Suprapubic skin (tissue), 4 donors: ENCODE data around the gene KCTD1.

ENCODE experiments used
- EP300 ChIP-seq: sonication (generic); formaldehyde crosslinking; IDR thresholded peaks from one replicate; pipeline ENCODE4 v1.6.1; 2017; ENCODE audit warnings: antibody characterized with exemption
- POLR2A ChIP-seq, 2 donors: fragments of 450-650 bp; IDR thresholded peaks; one replicate each; pipeline ENCODE4 v1.6.1; 2017; ENCODE audit warnings: antibody characterized with exemption in 2 of 2, mild to moderate bottlenecking in 2 of 2, moderate library complexity in 2 of 2
- POLR2AphosphoS5 ChIP-seq, 3 donors: sonication (generic); formaldehyde crosslinking; IDR thresholded peaks; one replicate each; pipeline ENCODE4 v1.6.1; 2017; ENCODE audit warnings: antibody characterized with exemption in 3 of 3
- TF ChIP-seq, protein P1 (sequence below), 2 donors: fragments of 200-600 bp in 1 of 2; fragments of 450-650 bp in 1 of 2; sonication (generic) in 1 of 2; IDR thresholded peaks; one replicate each; pipeline ENCODE4 v1.5.1; 2016 to 2019; ENCODE audit warnings: antibody characterized with exemption in 2 of 2, mild to moderate bottlenecking in 1 of 2, moderate library complexity in 1 of 2

DNA sequence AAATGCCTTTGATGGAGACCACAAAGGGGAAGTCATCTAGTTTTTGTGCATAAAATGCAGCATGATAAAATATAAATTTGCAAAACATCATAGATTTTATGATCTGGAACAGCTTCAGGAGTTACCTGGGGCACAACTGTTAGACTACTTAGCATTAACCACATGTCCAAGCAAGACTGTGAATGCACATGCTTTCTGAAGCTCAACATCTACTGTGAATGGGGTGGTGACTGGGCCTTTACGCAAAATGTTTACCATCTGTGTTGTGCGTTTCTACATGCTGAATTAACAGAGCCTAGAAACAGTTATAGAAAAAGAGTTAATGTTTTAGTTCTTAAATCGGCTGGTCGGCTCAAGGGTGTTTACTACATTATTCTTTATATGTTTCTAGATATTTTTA is 45.5 kb downstream of the KCTD1 start:
- TF ChIP-seq POLR2A (IDR thresholded peaks at IDR 0.05) (no peak), EP300 (no peak), POLR2AphosphoS5 (IDR thresholded peaks at IDR 0.05) (no peak)
- TF ChIP-seq, protein P1, sequence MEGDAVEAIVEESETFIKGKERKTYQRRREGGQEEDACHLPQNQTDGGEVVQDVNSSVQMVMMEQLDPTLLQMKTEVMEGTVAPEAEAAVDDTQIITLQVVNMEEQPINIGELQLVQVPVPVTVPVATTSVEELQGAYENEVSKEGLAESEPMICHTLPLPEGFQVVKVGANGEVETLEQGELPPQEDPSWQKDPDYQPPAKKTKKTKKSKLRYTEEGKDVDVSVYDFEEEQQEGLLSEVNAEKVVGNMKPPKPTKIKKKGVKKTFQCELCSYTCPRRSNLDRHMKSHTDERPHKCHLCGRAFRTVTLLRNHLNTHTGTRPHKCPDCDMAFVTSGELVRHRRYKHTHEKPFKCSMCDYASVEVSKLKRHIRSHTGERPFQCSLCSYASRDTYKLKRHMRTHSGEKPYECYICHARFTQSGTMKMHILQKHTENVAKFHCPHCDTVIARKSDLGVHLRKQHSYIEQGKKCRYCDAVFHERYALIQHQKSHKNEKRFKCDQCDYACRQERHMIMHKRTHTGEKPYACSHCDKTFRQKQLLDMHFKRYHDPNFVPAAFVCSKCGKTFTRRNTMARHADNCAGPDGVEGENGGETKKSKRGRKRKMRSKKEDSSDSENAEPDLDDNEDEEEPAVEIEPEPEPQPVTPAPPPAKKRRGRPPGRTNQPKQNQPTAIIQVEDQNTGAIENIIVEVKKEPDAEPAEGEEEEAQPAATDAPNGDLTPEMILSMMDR (IDR thresholded peaks at IDR 0.05), result no peak
